Thyroid gland (tissue), 4 donors: ENCODE results near the gene PCMTD2.

Experiments
- POLR2A ChIP-seq, 2 donors: fragments of 450-650 bp; IDR thresholded peaks; one replicate each; pipeline ENCODE4 v1.6.1; 2017; ENCODE audit warnings: antibody characterized with exemption in 2 of 2, mild to moderate bottlenecking in 2 of 2, moderate library complexity in 1 of 2
- TF ChIP-seq, protein P1 (sequence below), 6 experiments: fragments of 200-600 bp in 3 of 6; fragments of 450-650 bp in 3 of 6; sonication (generic) in 3 of 6; IDR thresholded peaks; one replicate each; pipeline ENCODE4 v1.5.1; 2016 to 2019; ENCODE audit warnings: antibody characterized with exemption in 6 of 6, mild to moderate bottlenecking in 2 of 6, inconsistent platforms in 1 of 6, moderate library complexity in 1 of 6

DNA sequence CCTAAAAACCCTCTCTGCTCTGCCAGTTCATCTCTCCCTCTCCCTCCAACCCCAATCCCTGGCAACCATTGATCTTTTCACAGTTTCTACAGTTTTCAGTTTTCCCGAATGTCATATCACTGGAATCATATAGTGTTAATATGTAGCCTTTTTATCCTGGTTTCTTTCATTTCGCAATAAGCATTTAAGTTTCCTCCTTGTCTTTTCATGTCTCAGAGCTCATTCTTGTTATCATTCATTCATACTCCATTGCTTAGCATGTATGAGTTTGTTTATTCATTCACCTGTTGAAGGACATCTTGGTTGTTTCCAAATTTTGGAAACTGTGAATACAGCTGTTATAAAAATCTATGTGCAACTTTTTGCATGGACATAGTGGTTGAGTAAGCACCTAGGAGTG, 5.5 kb upstream of the PCMTD2 start:
- TF ChIP-seq, protein P1, sequence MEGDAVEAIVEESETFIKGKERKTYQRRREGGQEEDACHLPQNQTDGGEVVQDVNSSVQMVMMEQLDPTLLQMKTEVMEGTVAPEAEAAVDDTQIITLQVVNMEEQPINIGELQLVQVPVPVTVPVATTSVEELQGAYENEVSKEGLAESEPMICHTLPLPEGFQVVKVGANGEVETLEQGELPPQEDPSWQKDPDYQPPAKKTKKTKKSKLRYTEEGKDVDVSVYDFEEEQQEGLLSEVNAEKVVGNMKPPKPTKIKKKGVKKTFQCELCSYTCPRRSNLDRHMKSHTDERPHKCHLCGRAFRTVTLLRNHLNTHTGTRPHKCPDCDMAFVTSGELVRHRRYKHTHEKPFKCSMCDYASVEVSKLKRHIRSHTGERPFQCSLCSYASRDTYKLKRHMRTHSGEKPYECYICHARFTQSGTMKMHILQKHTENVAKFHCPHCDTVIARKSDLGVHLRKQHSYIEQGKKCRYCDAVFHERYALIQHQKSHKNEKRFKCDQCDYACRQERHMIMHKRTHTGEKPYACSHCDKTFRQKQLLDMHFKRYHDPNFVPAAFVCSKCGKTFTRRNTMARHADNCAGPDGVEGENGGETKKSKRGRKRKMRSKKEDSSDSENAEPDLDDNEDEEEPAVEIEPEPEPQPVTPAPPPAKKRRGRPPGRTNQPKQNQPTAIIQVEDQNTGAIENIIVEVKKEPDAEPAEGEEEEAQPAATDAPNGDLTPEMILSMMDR (IDR thresholded peaks at IDR 0.05): no peak
- TF ChIP-seq POLR2A (IDR thresholded peaks at IDR 0.05): no peak
